ENCODE measurements around the gene SDHC. TPM values are rescaled to one million over a fixed set of nuclear protein-coding genes. Genes with fewer than 3 reads are reported as not detected.

The SDHC gene
- total and polyA plus RNA-seq, 2 donors (not counting 1 experiment from before 2014, with no cell fraction given): 78.3 to 109 TPM

GRCh38 chr1:161285521-161285920 lies 28.7 kb upstream of the SDHC start:
- WGBS (ENCODE audit: insufficient coverage): 89% methylated on average over 1 of the region's 5 CpGs
- no peak for ATAC-seq (ENCODE audit: low read depth)
- no peak overlapping the region for H3K4me3 Mint-ChIP-seq

DNA sequence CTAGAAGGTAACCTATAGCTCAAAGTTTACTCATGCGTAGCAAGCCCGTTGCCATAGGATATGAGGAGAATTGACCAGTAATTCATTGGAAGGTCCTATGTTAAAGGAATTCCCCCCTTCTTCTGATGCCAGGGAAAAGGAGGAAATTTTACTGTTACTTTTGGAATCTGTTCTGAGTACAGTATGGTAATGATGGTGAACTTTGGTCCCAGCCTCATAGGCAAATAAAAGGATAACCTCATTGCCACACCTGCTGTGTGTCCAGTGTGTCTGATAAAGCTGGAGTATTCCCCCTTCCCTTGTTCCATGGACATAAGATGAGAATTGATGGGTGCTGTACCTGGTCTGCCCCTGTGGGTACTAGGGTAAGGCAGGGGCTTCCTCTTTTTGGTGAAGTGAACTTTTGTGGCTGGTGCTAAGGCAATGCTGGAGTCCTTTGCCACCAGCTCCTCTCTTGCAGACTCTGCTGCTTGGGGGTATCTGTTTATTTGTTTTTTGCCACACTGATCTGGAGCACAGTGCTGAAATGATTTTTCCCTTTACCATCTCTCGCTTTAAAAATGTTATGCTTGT lies 26.6 kb upstream of the SDHC start:
- Mint-ChIP-seq H3K4me3 (no peak overlapping the region), H3K4me1 (peaks cover 7% of the 10 kb centered on the region), H3K9me3 (ENCODE audit: insufficient read depth) (no peaks in the 10 kb centered on the region), H3K27ac (no peak overlapping the region), H3K27me3 (peaks cover 6% of the 10 kb centered on the region)
- no peak overlapping the region for H2AFZ ChIP-seq (ENCODE audit: insufficient read depth, low read depth, low read length, poor library complexity, severe bottlenecking)
- H3K27me3 ChIP-seq (replicated peaks in 1 of 4; ENCODE audit: control extremely low read depth in 1 of 4, control insufficient read depth in 3 of 4, insufficient read depth in 4 of 4, low read length in 3 of 4): no peaks in the 10 kb centered on the region
- ChIA-PET POLR2A (interaction anchor here (0.6 kb wide), 1 partner anchor 1149 kb away, joined by 3 read pairs; no protein-coding TSS in a partner anchor), CTCF (interaction anchor here (0.7 to 1.0 kb wide), 4 partner anchors 13 to 95 kb away, joined by 3 to 4 read pairs (median 4); no protein-coding TSS in a partner anchor)
- H3K4me2 ChIP-seq (replicated peaks; ENCODE audit: low read depth, low read length, poor library complexity, severe bottlenecking): no peak overlapping the region
- no peak for TF ChIP-seq EZH2 (IDR thresholded peaks at IDR 0.05; ENCODE audit: borderline replicate concordance, insufficient read depth, low read depth, low read length, poor library complexity, severe bottlenecking)
- TF ChIP-seq, protein P1, sequence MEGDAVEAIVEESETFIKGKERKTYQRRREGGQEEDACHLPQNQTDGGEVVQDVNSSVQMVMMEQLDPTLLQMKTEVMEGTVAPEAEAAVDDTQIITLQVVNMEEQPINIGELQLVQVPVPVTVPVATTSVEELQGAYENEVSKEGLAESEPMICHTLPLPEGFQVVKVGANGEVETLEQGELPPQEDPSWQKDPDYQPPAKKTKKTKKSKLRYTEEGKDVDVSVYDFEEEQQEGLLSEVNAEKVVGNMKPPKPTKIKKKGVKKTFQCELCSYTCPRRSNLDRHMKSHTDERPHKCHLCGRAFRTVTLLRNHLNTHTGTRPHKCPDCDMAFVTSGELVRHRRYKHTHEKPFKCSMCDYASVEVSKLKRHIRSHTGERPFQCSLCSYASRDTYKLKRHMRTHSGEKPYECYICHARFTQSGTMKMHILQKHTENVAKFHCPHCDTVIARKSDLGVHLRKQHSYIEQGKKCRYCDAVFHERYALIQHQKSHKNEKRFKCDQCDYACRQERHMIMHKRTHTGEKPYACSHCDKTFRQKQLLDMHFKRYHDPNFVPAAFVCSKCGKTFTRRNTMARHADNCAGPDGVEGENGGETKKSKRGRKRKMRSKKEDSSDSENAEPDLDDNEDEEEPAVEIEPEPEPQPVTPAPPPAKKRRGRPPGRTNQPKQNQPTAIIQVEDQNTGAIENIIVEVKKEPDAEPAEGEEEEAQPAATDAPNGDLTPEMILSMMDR (IDR thresholded peaks at IDR 0.05): no peak
- no peaks in the 10 kb centered on the region for H3K4me1 ChIP-seq (ENCODE audit: control insufficient read depth in 2 of 2, insufficient read depth in 2 of 2, low read length in 2 of 2)
- DNase-seq (no peak), ATAC-seq (ENCODE audit: low read depth) (no peak)
- H3K36me3 ChIP-seq (replicated peaks in 1 of 2; ENCODE audit: control extremely low read depth in 1 of 2, control insufficient read depth in 1 of 2, extremely low read depth in 1 of 2, insufficient read depth in 2 of 2, low read length in 1 of 2): no peaks in the 10 kb centered on the region
- H3K27ac ChIP-seq (ENCODE audit: low read length in 2 of 2): no peak overlapping the region
- H3K9me3 ChIP-seq (ENCODE audit: control extremely low read depth in 1 of 3, control insufficient read depth in 2 of 3, insufficient read depth in 1 of 3, low read length in 2 of 3): no peaks in the 10 kb centered on the region
- no peak overlapping the region for H3K4me3 ChIP-seq (ENCODE audit: control extremely low read depth in 1 of 5, extremely low read depth in 1 of 5, insufficient read depth in 1 of 5, low read depth in 2 of 5, low read length in 4 of 5)
- H3K9ac ChIP-seq (ENCODE audit: low read length): no peak overlapping the region
- no peaks in the 10 kb centered on the region for H4K20me1 ChIP-seq (ENCODE audit: control insufficient read depth, insufficient read depth, low read length, poor library complexity, severe bottlenecking)
- H3K79me2 ChIP-seq (ENCODE audit: control insufficient read depth, insufficient read depth, low read length): no peaks in the 10 kb centered on the region
- intact Hi-C loops (cut with micrococcal nuclease): no loop called here
- no CpG with 5 or more reads among the region's 3 CpGs for whole genome bisulfite sequencing (ENCODE audit: insufficient coverage)

More at GRCh38 chr1:161285521-161285920, 28.7 kb upstream of the SDHC start:
- Histone ChIP-seq H3K27ac (ENCODE audit: low read length in 2 of 2) (no peak overlapping the region), H3K4me2 (replicated peaks; ENCODE audit: low read depth, low read length, poor library complexity, severe bottlenecking) (no peak overlapping the region), H3K9ac (ENCODE audit: low read length) (no peak overlapping the region), H2AFZ (ENCODE audit: insufficient read depth, low read depth, low read length, poor library complexity, severe bottlenecking) (no peak overlapping the region), H3K36me3 (replicated peaks in 1 of 2; ENCODE audit: control extremely low read depth in 1 of 2, control insufficient read depth in 1 of 2, extremely low read depth in 1 of 2, insufficient read depth in 2 of 2, low read length in 1 of 2) (no peaks in the 10 kb centered on the region), H3K4me3 (ENCODE audit: control extremely low read depth in 1 of 5, extremely low read depth in 1 of 5, insufficient read depth in 1 of 5, low read depth in 2 of 5, low read length in 4 of 5) (no peak overlapping the region), H3K9me3 (ENCODE audit: control extremely low read depth in 1 of 3, control insufficient read depth in 2 of 3, insufficient read depth in 1 of 3, low read length in 2 of 3) (no peaks in the 10 kb centered on the region), H4K20me1 (ENCODE audit: control insufficient read depth, insufficient read depth, low read length, poor library complexity, severe bottlenecking) (no peaks in the 10 kb centered on the region), H3K27me3 (replicated peaks in 1 of 4; ENCODE audit: control extremely low read depth in 1 of 4, control insufficient read depth in 3 of 4, insufficient read depth in 4 of 4, low read length in 3 of 4) (no peaks in the 10 kb centered on the region), H3K4me1 (ENCODE audit: control insufficient read depth in 2 of 2, insufficient read depth in 2 of 2, low read length in 2 of 2) (no peaks in the 10 kb centered on the region), H3K79me2 (ENCODE audit: control insufficient read depth, insufficient read depth, low read length) (no peaks in the 10 kb centered on the region)
- TF ChIP-seq EZH2 (IDR thresholded peaks at IDR 0.05; ENCODE audit: borderline replicate concordance, insufficient read depth, low read depth, low read length, poor library complexity, severe bottlenecking): no peak
- TF ChIP-seq, protein P1 (IDR thresholded peaks at IDR 0.05): no peak
- POLR2A ChIA-PET: no interaction called here
- no peak for DNase-seq
- no peak overlapping the region for H3K27ac Mint-ChIP-seq
- no peaks in the 10 kb centered on the region for H3K9me3 Mint-ChIP-seq (ENCODE audit: insufficient read depth)
- H3K27me3 Mint-ChIP-seq: peaks cover 7% of the 10 kb centered on the region
- H3K4me1 Mint-ChIP-seq: peaks cover 8% of the 10 kb centered on the region
- CTCF ChIA-PET: no interaction called here
- intact Hi-C loops (cut with micrococcal nuclease): no loop called here

Data from B cell (primary cell).